Loucy (cell line): ENCODE measurements around the gene ZNF287.

Experiments used
- H2AFZ ChIP-seq: fragments of 200-600 bp; sonication (generic); 2 replicates; pipeline ENCODE4 v1.6.0; 2016; ENCODE audit warnings: antibody characterized with exemption, mild to moderate bottlenecking, low read length, moderate library complexity
- H3F3A ChIP-seq: fragments of 200-600 bp; 2 replicates; pipeline ENCODE4 v1.6.0; 2016; ENCODE audit warnings: antibody characterized with exemption, low read depth, mild to moderate bottlenecking
- H3K27me3 ChIP-seq: fragments of 200-600 bp; sonication (generic); 2 replicates; pipeline ENCODE4 v1.6.1; 2014; ENCODE audit warnings: low read length, mild to moderate bottlenecking; ENCODE audit not compliant: insufficient read depth, poor library complexity, severe bottlenecking
- H3K36me3 ChIP-seq: fragments of 200-600 bp; sonication (generic); 2 replicates; pipeline ENCODE4 v1.6.1; 2016; ENCODE audit warnings: low read length; ENCODE audit not compliant: insufficient read depth
- H3K4me1 ChIP-seq: fragments of 200-600 bp; sonication (generic); 2 replicates; pipeline ENCODE4 v1.5.1; 2014; ENCODE audit warnings: low read length, mild to moderate bottlenecking; ENCODE audit not compliant: insufficient read depth, poor library complexity, severe bottlenecking
- H3K4me2 ChIP-seq: fragments of 200-600 bp; sonication (generic); 2 replicates; pipeline ENCODE4 v1.6.0; 2014; ENCODE audit warnings: antibody characterized with exemption, low read length, low read depth, mild to moderate bottlenecking; ENCODE audit not compliant: poor library complexity, severe bottlenecking
- H3K4me3 ChIP-seq: fragments of 200-600 bp; sonication (generic); 2 replicates; pipeline ENCODE4 v1.5.1; 2014; ENCODE audit warnings: low read length, mild to moderate bottlenecking, mixed read lengths; ENCODE audit not compliant: poor library complexity, severe bottlenecking
- H3K79me2 ChIP-seq: fragments of 200-600 bp; sonication (generic); 2 replicates; pipeline ENCODE4 v1.6.1; 2014; ENCODE audit warnings: low read length; ENCODE audit not compliant: insufficient read depth
- H3K9ac ChIP-seq: fragments of 200-600 bp; sonication (generic); 2 replicates; pipeline ENCODE4 v1.6.0; 2014; ENCODE audit warnings: mild to moderate bottlenecking, low read depth, low read length, moderate library complexity; ENCODE audit not compliant: poor library complexity, severe bottlenecking
- H3K9me2 ChIP-seq: fragments of 200-600 bp; sonication (generic); replicated peaks from 2 replicates; pipeline ENCODE4 v1.6.1; 2016; ENCODE audit warnings: low read depth, low read length, mixed read lengths
- H3K9me3 ChIP-seq: fragments of 200-600 bp; sonication (generic); 2 replicates; pipeline ENCODE4 v1.6.1; 2014; ENCODE audit warnings: mild to moderate bottlenecking, antibody characterized with exemption, low read length, low read depth; ENCODE audit not compliant: insufficient read depth
- H4K20me1 ChIP-seq: fragments of 200-600 bp; sonication (generic); 2 replicates; pipeline ENCODE4 v1.6.0; 2014; ENCODE audit warnings: antibody characterized with exemption, low read length, mild to moderate bottlenecking; ENCODE audit not compliant: insufficient read depth, poor library complexity, severe bottlenecking
- CTCF ChIP-seq: fragments of 200-600 bp; sonication (generic); conservative IDR thresholded peaks from 2 replicates; pipeline ENCODE4 v1.5.1; 2014; ENCODE audit warnings: mild to moderate bottlenecking, antibody characterized with exemption, low read length
- EZH2phosphoT487 ChIP-seq: fragments of 200-600 bp; IDR thresholded peaks from 2 replicates; pipeline ENCODE4 v1.6.1; 2018; ENCODE audit warnings: antibody characterized with exemption, mild to moderate bottlenecking, moderate library complexity, borderline replicate concordance

ZNF287 gene

DNA sequence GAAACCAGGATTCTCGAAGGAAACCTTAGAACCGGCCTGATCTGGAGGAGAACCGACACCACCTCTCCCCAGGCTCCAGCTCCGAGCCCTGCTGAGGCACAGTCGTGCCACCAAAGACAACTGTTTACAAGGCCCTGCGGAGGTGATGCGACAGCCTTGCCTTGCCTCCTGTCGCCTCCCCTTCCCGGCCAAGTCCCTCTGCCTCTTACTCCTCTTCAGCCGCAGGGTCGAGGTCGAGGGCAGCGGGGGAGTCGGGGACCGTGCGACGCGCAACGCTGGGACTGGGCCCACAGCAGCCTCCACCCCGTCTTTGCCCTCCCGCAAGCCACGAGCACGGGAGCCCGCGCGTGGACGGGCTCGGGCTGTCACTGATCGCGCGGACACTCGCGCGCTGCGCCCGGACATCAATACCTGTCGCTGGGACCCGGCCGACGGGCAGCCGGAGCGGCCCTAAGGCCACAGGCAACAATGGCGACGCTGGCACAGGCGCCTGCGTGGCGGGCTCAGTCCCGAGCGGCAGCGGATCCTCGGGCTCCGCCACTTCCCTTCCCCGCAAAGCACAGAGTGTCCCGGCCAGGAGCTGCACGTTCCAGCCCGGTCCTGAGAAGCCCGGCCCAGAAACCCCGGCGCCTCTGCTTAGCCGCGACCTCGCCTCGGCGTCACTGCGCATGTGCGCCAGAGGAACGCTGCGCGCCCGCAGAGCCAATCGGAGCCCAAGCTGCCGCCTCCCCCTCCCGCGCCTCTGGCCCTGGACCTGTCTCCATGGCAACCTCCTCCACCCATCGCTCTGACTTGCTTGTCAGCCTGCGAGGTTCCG lies at the start of gene ZNF287:
ZNF287 (minus strand) TSS at position 664 of the 817 bp plus-strand sequence. CDS start 1,473 bp downstream, outside the sequence.
- Histone ChIP-seq H3K36me3 (no peaks in the 10 kb centered on the region), H3K9me2 (no peaks in the 10 kb centered on the region), H3K27me3 (no peaks in the 10 kb centered on the region), H3K9me3 (no peaks in the 10 kb centered on the region), H3F3A (no peaks in the 10 kb centered on the region), H2AFZ (peak within 1 kb of the TSS; percentile 99), H3K79me2 (no peaks in the 10 kb centered on the region), H3K4me1 (peaks cover 6% of the 10 kb centered on the region), H3K9ac (peak within 1 kb of the TSS; percentile 75), H4K20me1 (no peaks in the 10 kb centered on the region), H3K4me3 (peak within 1 kb of the TSS; percentile 88), H3K4me2 (peak within 1 kb of the TSS; percentile 88)
- no peak for TF ChIP-seq CTCF
- TF ChIP-seq EZH2phosphoT487 = no peak

- Histone ChIP-seq H3K27me3 (no peaks in the 10 kb centered on the region), H3K4me3 (no peak overlapping the region), H3K9me2 (no peaks in the 10 kb centered on the region), H3K4me1 (no peaks in the 10 kb centered on the region), H3K79me2 (no peaks in the 10 kb centered on the region), H3K4me2 (no peak overlapping the region), H3K36me3 (0 out of 2 replicates have a peak, but pooled peaks cover 4% of the 10 kb centered on the region), H3K9me3 (peaks cover 25% of the 10 kb centered on the region), H2AFZ (no peak overlapping the region), H3F3A (no peaks in the 10 kb centered on the region), H4K20me1 (no peaks in the 10 kb centered on the region), H3K9ac (no peak overlapping the region)
- no peak for TF ChIP-seq EZH2phosphoT487
- no peak for TF ChIP-seq CTCF
Observed at GRCh38 chr17:16617481-16618060, 48.6 kb upstream of the ZNF287 start.

DNA sequence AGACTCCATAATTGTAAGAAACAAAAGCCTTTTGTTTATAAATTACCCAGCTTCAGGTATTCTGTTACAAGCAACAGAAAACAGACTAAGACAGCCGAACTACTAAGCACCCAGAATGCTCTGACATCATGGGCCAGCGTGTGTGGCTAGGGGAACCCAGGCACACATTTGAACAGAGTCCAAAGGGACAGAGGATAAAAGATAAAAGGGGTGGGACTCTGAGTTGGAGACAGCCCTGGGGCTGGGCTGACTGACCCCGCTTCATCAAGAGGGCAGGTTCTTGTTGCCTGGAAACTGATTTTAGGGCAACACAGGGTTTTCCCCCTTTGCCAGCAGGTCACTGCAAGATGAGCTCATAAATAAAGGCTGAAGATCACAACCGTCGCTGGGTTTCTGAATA lies 30.5 kb upstream of the ZNF287 start:
- Histone ChIP-seq H2AFZ (no peak overlapping the region), H3K4me1 (no peaks in the 10 kb centered on the region), H4K20me1 (no peaks in the 10 kb centered on the region), H3K27me3 (no peaks in the 10 kb centered on the region), H3K9me2 (no peaks in the 10 kb centered on the region), H3K4me2 (no peak overlapping the region), H3K79me2 (no peaks in the 10 kb centered on the region), H3F3A (no peaks in the 10 kb centered on the region), H3K9ac (no peak overlapping the region), H3K9me3 (no peaks in the 10 kb centered on the region), H3K4me3 (no peak overlapping the region), H3K36me3 (no peaks in the 10 kb centered on the region)
- TF ChIP-seq CTCF (no peak), EZH2phosphoT487 (no peak)
